Measurements from ENCODE around the gene GRN. TPM values are rescaled to one million over a fixed set of nuclear protein-coding genes. Genes with fewer than 3 reads are reported as not detected.
"Not testable (repeated sequence)": the region's sequence is repeated elsewhere in the genome, so short reads cannot be mapped to it uniquely, and the experiment has no call there.

The GRN gene
- total RNA-seq, 1 donor from 2014 or later: 156 TPM

DNA sequence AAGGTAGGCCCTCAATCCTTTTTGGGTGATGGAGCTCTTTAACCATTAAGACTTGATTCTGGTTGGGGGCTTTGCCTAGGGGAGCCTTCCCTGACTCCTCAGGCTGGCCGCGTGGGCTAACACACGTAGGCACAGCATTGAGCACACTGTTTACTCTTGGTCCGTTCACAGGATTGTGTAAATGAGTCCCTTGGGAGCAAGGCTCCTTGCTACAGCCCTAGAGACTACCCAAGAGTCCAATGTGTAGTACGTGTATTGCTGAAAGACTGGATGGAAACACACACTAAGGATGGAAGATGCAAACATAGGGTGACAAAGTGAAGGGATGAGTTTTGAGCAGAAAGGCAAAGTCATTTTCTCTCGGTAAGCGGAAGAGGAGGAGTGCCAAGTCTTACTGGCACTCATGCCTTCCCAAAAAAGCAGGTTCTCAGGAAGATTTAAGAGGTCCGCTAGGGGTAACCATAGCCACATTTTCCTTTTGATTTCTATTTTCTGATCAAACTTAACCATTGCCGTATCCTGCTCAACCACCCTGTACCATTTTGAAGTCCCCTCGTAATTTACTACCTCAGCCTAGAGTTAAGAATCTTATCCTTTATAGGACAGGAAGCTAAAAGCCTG lies 45.3 kb downstream of the GRN start:
- ATAC-seq (no peak), DNase-seq (no peak)
- intact Hi-C loops (cut with micrococcal nuclease): no loop called here

DNA sequence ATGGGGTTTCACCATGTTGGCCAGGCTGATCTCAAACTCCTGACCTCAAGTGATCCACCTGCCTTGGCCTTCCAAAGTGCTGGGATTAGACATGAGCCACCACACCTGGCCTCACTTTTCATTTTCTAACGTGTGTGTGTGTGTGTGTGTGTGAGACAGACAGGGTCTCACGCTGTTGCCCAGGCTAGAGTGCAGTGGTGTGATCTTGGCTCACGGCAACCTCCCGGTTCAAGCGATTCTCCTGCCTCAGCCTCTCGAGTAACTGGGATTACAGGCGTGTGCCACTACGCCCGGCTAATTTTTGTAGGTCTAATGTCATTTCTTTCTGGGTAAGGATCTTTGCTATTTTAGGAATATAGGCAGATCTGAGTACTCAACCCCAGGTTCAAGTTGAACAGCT lies 49.0 kb downstream of the GRN start:
- ATAC-seq; intact Hi-C loops (cut with micrococcal nuclease); DNase-seq: not testable (repeated sequence)

DNA sequence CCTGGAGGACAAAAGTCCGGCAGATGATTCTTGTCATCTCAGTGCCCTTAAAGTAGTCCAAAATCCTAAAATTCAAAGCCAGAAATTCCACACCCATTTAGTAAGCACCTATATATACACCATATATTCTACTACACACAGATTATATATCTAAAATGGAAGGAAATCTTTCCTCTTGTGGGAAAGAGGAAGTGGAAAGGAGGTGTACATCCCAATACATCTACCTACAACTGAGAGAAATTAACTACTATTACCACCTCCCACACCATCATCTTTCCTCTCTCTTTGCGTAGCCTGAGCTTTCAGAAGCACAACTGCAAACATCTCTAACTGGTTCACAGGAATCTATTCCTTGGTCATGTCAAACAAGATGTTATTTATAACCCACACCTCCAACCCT lies 49.7 kb downstream of the GRN start:
- no peak for DNase-seq
- intact Hi-C loops (cut with micrococcal nuclease): no loop called here
- ATAC-seq: no peak

DNA sequence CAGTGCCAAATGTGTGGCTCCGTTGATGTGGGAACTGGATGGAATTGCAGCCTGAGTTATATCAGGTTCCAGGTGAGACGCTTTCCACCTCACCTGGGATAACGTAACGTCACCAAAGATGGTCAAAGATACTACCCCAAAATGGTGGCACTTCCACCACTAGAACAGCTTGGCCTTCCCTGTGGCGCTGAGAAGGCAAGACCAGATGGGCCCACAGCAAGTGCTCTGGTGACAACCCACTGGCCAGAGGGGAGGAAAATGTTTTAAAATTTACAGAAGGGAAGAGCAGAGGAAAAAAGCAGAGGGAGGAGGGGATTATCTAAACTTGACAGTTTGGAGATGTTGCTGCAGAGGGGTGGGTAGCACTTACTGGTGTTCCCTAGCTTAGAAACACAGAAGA lies 51.8 kb downstream of the GRN start:
- intact Hi-C loops (cut with micrococcal nuclease): no loop called here
- DNase-seq (no peak), ATAC-seq (no peak)

DNA sequence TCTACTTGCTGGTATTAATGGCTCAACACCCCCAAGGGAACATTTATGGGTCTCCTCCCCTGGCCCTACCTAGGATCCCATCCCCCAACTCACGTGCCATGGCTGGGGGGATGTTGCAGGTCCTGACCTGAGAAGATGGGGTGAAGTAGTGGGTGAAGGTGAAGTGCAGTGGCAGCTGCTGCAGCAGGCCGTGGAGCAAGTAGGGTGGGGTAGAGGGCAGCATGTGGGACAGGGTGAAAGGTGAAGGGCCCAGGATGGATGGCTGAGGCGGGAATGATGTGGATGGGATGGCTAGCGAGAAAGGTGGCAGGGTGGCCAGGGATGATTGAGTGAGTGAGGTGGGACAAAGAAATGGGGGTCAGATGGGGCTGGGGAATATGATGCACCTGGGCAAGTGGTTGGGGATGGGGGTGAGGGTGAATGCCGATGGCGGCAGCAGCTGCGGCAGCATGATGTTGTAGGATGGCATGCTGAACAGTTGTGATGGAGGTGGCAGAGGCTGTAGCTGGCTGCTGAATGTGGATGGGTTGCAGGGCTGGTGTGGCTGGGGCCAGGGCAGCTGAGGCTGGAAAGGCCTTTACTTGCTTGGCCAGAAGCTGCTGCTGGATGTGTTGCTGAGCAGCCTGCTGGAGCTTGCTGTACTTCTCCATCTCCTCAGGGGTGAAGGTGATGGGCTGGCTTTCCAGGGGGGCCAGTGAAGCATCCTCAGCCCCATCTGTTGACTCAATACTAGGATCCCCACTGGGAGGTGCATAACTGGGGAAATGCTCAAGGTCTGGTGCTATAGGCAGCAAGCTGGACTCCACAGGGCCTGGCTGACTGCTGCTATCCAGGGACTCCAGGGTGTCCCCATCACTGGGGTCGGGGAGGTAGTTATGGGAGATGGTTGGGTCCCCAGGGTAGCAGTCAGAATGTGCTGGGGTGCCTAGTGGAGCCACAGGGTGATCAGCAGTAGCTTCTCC lies 52.7 kb downstream of the GRN start:
- intact Hi-C loops (cut with micrococcal nuclease): no loop called here
- DNase-seq (no peak), ATAC-seq (no peak)

DNA sequence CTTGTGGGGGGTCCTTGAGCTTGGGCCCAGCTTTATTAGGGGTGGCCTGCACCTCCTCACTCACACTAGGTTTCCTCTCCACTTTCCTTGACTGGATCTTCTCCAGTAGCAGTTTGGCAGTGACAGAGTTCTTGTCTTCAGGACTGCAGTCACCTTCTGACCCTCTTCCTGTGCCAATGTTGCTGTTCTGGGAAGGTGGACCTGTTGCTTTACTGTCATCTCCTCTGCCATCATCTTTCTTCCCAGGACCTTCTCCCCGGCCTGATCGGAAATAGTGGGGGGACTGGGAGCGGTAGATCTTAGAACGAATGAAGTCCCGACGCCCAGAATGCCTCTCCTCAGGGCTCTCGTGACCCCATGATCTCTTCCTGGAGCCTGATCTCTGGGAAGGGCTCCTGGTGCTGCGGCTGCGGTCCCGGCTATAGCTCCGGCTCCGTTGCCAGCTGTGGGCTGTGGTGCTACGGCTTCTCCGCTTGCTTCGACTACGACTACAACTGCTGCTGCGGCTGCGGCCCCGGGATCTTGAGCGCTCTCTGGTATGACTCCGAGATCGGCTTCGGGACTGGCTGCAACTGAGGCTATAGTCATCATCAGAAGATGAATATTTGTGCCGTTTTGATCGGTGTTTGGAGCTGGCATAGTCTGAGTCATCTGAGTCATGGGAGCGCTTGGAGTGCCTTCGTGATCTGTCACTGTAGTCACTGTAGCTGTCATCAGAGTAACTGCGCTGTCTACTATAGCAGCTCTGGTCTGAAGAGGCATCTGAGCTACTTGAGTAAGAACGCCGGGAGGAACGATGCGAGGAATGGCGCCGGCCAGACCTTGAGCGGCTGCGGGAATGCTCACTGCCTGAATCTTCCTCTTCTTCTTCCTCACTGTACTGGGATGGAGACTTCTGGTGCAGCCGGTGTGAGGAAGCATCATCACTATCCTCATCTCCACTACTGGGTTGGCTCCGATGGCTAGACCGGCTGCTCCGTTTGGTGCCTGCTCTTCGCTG lies 53.9 kb downstream of the GRN start:
- ATAC-seq (no peak), DNase-seq (no peak)
- intact Hi-C loops (cut with micrococcal nuclease): no loop called here

DNA sequence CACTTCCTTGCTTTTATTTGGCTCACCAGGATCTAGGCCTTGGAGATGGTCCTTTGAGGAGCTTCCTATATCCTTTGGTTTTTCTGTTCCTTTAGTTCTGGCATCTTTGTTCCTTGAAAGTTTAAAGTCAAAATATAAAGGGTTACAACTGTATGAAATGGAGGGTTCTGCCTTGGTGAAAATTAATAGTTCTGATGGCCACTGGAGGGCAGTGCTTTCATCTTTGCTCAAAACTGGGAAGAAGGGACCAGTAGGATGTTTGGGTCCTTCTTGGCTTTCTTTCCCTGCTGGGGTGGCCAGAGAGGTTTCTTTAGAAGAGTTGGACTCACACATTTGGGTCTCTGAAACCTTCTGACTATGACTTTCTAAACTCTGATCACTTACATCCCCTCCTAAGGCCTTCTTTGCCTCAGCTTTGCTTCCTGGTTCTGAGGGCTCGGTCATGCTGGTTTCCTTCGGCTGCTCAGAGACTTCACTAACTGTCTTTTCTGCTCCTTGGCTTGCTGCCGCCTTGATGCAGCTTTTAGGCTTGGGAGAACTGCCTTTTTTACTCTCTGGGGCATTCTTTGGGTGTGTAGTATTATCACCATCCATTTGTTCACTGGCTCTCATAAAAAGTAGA lies 55.2 kb downstream of the GRN start:
- ATAC-seq: peak; percentile 34
- intact Hi-C loops (cut with micrococcal nuclease): no loop called here

More for the DNA sequence above, 55.2 kb downstream of the GRN start:
- no peak for DNase-seq

Other genes with a start within 250 kb of the GRN start
- gene HDAC5, start 221.7 kb upstream of the GRN start, total RNA-seq: 81.4 TPM
- gene HROB, start 203.4 kb upstream of the GRN start, total RNA-seq: 1.5 TPM
- 17.0 TPM for gene ASB16, start 174.6 kb upstream of the GRN start, total RNA-seq
- gene TMUB2, start 158.3 kb upstream of the GRN start, total RNA-seq: 23.6 TPM
- gene ATXN7L3, start 145.4 kb upstream of the GRN start, total RNA-seq: 36.0 TPM
- gene UBTF, start 125.6 kb upstream of the GRN start, total RNA-seq: 65.2 TPM
- gene SLC4A1, start 77.2 kb upstream of the GRN start, total RNA-seq: not detected
- gene RUNDC3A, start 36.7 kb upstream of the GRN start, total RNA-seq: 0.45 TPM
- gene SLC25A39, start 20.5 kb upstream of the GRN start, total RNA-seq: 52.3 TPM
- 0.72 TPM for gene FAM171A2, start 18.6 kb downstream of the GRN start, total RNA-seq
- gene ITGA2B, start 44.3 kb downstream of the GRN start, total RNA-seq: 0.72 TPM
- gene GPATCH8, start 158.1 kb downstream of the GRN start, total RNA-seq: 19.8 TPM
- 3.1 TPM for gene FZD2, start 212.2 kb downstream of the GRN start, total RNA-seq

Measured in left ventricle myocardium superior (tissue), 1 donor.